ENCODE results near the gene MON2.

- TF ChIP-seq REST (IDR thresholded peaks at IDR 0.05; ENCODE audit: insufficient read depth in 1 of 2, low read depth in 2 of 2, low read length in 2 of 2) = no peak
- TF ChIP-seq POLR2AphosphoS5 (IDR thresholded peaks at IDR 0.05; ENCODE audit: low read depth, low read length) = no peak
- no peak for TF ChIP-seq SIN3A (IDR thresholded peaks at IDR 0.05; ENCODE audit: borderline replicate concordance, insufficient read depth, low read length)
Observed at GRCh38 chr12:62438098-62438692, 28.4 kb upstream of the MON2 start.

Data from PFSK-1 (cell line).